HG03520 (cell line): Measurements from ENCODE around the gene CNTFR.
"Not testable (repeated sequence)": the region's sequence is repeated elsewhere in the genome, so short reads cannot be mapped to it uniquely, and the experiment has no call there.

Experiments
- ATAC-seq: cut with Tn5 transposase; IDR thresholded peaks from one replicate; pipeline ENCODE4 v1.9.1; 2021; ENCODE audit warnings: mild to moderate bottlenecking, moderate library complexity; ENCODE audit not compliant: unreplicated experiment

CNTFR gene

GRCh38 chr9:34589636-34590380, at the start of gene CNTFR:
CNTFR (minus strand) TSS chr9:34589724; CDS start chr9:34568981, 20,743 bp downstream.
- no peak for ATAC-seq

- not testable (repeated sequence) for ATAC-seq
Observed at GRCh38 chr9:34639322-34639721, 49.8 kb upstream of the CNTFR start.

GRCh38 chr9:34638138-34638445, 48.6 kb upstream of the CNTFR start:
- ATAC-seq, result no peak

GRCh38 chr9:34637356-34638137, 48.0 kb upstream of the CNTFR start, which contains the start of gene SIGMAR1:
SIGMAR1 (minus strand) TSS chr9:34637787; CDS start chr9:34637697, 90 bp downstream.
- peak; percentile 79 for ATAC-seq

- ATAC-seq, result no peak
Observed at GRCh38 chr9:34636791-34637355, 47.3 kb upstream of the CNTFR start.

- no peak for ATAC-seq
Observed at GRCh38 chr9:34635556-34635955, 46.0 kb upstream of the CNTFR start.

GRCh38 chr9:34634551-34635248, 45.2 kb upstream of the CNTFR start:
- no peak for ATAC-seq

- ATAC-seq, result no peak
Observed at GRCh38 chr9:34633851-34634550, 44.5 kb upstream of the CNTFR start.

- no peak for ATAC-seq
Observed at GRCh38 chr9:34633166-34633565, 43.6 kb upstream of the CNTFR start.

- no peak for ATAC-seq
Observed at GRCh38 chr9:34630402-34631154, 41.1 kb upstream of the CNTFR start.

GRCh38 chr9:34629491-34629808, 39.9 kb upstream of the CNTFR start:
- ATAC-seq, result no peak

GRCh38 chr9:34628656-34629490, 39.3 kb upstream of the CNTFR start, which contains the start of gene ARID3C:
ARID3C (minus strand) TSS chr9:34629066; CDS start chr9:34628014, 1,052 bp downstream.
- no peak for ATAC-seq

- ATAC-seq, result no peak
Observed at GRCh38 chr9:34627716-34628655, 38.5 kb upstream of the CNTFR start.

- no peak for ATAC-seq
Observed at GRCh38 chr9:34625186-34625486, 35.6 kb upstream of the CNTFR start.

- no peak for ATAC-seq
Observed at GRCh38 chr9:34624475-34625185, 35.1 kb upstream of the CNTFR start.

GRCh38 chr9:34623374-34624235, 34.1 kb upstream of the CNTFR start:
- ATAC-seq, result no peak
